NCI-H774 (cell line): Measurements from ENCODE around the gene AGAP1.
A peak's percentile ranks its signal among the peaks of the same experiment; 100 is the strongest.
"Not testable (repeated sequence)": the region's sequence is repeated elsewhere in the genome, so short reads cannot be mapped to it uniquely, and the experiment has no call there.

Source experiments
- DNase-seq: peaks from one replicate; lab custom pipeline; 2025; lab: John Stamatoyannopoulos, UW

The AGAP1 gene

DNA sequence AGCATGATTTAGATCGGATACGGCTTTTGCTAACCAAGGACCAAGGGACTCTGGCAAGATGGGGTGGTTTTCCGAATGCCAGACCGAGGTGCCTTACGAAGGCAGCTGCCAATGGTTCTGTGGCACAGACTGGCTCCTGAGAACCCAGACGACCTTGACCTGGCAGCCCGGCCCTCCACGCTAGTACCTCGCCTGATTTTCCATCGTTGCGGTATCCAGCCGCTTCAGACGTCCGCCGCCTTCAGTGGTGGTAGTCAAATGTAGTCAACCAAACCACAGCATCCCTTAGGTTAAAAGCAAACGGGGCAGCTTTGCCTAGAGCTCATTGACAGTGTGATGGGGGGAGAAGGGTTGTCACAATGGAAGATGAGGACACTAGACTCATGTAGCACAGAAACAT, 631.7 kb downstream of the AGAP1 start:
- no peak for DNase-seq

DNA sequence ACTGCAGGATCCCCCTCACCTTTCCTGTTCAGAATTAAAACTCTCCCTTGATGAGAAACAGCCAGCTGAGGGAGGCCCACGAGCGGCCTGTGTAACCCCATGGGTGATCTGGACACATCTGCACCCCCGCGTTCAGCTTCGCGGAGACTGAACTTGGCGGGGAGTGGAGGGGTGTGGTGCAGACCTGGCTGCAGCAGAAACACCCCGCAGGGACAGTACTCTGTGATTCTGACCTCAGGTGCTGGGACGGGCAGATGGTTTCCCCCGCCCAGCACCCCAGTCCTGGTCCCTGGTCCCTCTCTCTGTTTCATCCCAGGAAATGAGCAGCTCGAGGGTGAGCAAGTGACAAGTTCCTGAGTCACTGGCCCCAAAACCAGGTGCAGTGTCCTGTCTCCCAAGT, 633.2 kb downstream of the AGAP1 start:
- DNase-seq, result no peak

DNA sequence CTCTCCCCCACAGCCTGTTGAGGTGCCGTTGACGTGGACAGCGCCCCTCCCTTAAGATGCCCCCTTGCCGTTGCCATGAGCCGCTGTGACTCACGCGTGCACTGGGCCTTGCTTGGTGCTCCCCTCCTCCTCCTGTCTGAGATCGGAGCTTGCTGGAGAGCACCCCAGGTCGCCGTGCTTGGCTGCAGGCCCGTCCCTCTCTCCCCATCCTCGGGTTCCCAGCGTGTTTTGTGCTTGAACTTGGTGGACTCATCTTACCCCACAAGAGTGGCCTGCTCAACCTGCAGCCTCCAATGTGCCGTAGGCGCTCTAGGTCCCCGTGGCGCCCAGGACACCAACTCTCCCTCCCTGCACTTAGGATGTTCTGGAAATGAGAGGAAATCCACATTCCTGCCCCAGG, 634.5 kb downstream of the AGAP1 start:
- DNase-seq, result no peak

DNA sequence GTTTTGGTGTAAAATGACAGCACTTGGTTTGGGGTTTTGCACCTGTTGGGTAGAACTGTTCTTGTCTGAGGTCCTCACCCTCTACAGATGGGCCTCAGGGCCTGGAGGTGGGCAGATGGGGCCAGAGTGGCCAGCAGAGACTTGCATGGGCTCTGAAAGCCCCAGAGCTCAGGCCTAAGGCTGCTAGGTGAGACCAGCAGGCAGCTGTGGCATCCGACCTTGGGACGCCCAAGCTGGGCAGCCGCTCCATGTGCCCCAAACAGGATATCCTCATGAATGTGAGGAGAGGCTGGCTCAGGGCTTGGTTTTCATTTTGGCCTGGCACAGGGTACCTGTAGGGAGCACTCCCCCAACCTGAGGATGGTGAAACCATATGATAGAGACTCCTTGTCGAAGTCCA, 636.1 kb downstream of the AGAP1 start:
- no peak for DNase-seq

DNA sequence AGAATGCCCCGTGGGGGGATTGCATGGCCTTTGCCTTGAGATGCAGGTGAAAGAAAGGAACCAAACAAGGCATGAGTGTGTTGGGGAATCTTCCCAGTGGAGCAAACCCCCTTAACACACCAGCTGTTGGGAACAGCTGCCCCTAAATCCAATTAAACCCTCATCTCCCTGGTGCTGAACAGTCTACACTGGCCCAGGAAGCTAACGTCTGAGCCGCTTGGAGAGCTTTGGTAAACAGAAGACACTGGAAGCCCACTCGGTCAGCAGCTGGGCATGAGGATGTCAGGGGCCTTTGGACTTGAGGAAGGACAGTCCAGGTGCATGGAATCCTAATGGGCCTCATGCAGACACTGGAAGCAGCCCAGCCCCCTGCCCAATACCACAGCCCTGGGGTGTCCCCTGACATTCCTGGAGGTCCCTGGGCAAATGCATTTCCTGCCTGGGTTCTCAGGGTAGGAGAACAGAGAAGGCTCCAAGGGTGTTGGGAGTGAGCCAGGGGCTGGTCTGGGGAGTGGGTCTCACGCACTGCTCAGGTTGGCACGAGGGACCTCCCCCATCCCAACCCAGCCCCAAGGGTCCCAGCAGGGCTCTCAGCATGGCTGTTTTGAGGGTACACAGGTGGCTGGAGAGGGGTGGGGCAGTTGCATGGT, 636.6 kb downstream of the AGAP1 start:
- no peak for DNase-seq

DNA sequence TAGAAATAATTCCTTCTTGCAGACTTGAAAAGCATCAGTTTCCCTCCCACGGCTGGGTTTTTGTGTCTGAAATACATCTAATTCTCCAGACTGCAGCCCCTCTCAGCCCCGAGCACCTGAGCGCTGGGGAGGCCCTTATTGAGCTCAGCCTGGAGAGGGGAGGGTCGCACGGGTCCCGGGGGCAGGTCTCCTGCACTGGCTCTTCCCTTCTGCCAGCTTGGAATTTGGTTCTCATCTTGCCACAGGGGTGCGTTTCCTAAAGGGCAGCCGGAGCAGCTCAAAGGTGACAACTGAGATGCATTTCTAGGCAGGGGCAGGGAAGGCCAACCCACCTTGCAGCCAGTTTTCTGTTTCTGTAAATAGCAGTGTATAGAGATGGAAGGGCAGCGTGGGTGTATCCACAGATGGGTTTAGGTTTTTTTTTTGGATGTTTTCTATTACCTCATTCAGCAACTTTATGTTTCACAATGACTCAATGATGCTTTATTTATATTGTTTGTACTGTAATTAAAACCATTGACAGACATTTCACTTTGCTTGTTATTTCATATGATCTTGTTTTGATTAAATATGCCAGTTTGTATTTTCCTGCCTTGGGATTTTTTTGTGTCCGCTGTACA, 637.3 kb downstream of the AGAP1 start:
- no peak for DNase-seq

DNA sequence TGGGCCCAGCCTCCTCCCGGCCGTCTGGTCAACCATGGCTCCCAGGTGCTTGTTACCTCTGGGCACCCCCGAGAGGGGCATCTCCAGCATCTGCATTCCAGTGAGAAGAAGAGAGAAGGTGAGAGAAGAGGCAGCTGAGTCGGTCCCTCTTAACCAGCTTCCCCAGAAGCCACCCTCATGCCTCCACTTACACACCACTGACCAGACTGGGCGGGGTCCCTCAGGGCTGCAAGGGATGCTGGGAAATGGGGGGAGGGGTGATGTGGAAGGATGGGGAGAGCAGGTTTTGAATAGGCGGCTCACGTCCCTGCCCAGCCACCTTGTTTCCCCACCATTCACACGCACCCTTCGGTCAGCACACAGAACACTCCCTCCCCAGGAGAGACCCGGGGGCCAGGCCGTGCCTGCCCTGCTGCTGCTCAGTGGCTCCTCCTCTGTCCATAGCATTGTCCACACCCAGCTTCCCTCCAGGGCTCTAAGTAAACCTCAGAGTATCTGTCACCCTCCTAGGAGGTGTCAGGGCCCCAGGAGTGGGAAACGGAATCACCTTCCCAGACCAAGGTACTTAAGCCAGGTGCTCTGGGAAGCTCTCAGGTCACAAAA, 639.7 kb downstream of the AGAP1 start:
- DNase-seq, result no peak

DNA sequence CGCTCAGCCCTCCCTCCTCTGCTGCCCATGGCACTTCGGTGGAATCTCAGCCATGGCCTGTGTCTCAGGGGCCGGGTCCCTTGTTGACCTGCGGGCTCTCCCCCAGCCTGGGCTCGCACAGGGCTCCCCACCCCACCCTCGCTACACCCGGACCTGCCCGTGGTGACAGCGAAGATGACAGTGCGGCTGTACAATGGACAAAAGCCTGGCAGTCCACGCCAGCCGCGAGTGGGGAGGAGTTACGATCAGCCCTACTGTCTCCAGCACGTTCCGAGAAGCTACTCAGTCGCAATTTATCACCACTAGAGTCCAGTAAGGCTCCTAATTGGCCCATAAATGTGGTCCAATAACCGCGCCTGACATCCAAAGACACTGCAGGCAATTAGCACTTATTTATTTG, 642.7 kb downstream of the AGAP1 start:
- peak; percentile 48 for DNase-seq

DNA sequence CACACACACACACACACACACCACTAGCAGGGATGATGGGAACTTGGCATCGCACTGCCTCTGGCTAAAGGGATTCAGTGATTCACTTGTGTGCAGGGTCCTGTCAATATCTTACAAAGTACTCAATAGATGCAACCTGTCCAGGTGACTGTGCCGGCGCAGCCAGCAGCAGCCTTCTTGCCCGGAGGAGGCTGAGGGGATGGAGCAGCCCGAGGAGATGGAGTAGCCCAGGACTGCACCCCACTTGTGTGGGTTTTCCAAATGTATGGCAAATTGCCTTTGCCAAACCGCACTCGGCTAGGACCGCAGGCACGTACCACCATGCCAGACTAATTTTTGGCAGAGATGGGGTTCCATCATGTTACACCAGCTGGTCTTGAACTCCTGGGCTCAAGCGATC, 643.2 kb downstream of the AGAP1 start:
- no peak for DNase-seq

DNA sequence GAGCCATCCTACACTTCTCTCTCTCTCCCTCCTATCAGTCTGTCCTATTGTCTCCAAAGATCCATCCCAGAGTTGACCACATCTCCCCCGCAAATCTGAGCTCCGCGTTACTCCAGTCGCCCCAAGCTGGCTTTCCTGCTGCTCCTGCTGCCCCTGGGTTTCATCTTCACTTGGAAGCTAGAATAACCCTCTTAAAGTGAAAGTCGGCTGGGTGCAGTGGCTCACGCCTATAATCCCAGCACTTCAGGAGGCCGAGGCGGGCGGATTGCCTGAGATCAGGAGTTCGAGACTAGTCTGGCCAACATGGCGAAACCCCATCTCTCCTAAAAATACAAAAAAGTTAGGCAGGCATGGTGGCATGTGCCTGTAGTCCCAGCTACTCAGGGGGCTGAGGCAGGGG, 647.8 kb downstream of the AGAP1 start:
- not testable (repeated sequence) for DNase-seq

DNA sequence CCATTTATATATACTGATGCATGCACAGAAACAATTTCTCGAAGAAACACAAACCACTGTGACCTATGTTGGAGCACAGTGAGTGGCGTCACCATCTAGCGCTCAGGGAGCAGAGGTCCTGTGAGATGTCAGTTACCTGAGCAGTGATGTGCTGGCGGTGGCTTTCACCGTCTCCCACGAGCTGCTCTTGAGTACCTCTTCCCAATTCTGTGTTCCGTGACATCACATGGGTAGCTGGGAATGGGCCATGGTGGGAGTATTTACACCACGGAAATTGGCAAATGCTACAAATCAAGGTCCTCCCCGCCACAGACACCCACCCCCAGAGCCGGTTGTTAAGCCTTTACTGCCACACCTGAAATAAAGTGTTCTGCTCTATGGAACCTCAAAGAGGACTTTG, 650.0 kb downstream of the AGAP1 start:
- DNase-seq, result no peak

DNA sequence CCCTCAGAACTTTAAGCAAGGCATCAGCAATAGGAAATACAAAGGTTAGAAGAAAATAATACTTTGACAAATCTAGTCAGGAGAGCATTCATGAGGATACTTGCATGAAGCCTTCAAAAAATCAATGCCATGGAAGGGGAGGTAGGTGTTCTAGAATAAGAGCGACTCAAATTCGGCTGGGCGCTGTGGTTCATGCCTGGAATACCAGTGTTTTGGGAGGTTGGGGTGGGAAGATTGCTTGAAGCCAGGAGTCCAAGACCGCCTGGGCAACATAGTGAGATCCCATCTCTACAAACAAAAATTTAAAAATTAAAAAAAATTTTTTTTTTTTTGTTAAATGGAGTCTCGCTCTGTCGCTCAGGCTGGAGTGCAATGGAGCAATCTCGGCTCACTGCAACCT, 652.6 kb downstream of the AGAP1 start:
- DNase-seq, result no peak

DNA sequence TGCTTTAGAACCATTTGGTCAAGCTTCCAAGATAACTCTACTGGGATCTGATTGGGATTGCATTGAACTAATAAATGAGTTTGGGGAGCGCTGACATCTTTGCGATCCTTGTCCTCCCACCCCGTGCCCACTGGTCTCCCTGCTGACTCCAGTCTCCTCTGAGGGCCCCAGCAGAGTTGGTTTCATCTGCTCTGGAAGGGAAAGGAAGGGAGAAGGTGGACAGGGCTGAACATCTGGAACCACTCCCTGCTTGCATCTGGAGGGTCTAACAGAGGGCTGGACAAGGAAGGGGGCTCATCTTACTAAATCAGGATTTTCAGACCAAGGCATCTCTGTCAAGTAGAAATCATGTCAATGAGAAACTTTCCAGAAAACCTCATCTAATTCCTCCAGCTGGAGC, 661.6 kb downstream of the AGAP1 start:
- DNase-seq, result no peak

DNA sequence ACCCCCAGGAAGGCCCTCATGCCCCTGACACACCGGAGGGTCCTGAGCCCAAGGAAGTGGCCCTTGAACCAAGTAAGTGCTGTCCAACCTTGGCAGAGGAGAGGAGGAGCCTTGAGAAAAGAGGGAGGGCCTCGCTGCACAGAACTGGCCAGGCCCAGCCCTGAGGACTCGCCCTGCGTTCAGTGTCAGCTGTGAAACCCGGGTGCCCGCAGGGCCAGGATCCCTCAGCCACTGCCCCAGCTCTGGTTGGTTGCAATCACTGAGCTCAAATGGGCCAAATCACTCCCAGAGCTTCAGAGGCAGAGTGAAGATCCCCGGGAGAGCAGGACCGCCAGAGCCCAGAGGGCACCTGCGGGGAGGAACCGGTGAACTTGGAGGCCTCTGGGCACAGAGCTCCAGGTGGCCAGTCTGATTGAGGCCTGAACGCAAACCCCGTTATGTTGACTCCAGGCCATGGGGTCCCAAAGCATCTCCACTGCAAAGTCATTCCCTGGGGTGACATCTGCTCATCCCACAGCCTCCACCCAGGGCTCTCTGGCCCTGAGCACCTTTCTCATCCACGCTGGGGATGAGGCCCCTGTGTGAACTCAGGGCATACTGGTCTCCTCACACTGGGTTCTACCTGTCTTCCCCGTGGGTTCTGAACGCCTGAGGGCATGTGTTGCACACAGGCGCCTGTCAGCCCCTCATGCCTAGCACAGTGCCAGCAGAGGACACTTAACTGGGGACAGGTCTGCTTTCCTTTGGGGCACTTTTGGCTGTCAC, 662.4 kb downstream of the AGAP1 start:
- DNase-seq, result no peak

DNA sequence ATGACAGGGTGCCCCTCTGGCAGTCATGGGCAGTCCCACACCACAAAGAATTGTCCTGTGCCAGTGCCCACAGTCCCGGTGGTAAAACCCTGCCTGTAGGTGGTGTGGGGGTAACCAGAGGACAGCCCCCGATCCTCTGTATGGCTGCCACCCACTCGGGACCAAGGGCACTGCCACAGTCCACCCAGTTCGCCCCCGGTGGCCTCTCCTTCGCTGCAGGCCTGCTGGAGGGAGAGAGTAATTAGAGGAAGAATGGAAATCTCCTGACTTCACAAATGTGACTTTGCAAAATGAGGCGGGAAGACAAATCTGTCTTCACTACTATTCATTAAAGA, 663.0 kb downstream of the AGAP1 start:
- DNase-seq, result no peak

DNA sequence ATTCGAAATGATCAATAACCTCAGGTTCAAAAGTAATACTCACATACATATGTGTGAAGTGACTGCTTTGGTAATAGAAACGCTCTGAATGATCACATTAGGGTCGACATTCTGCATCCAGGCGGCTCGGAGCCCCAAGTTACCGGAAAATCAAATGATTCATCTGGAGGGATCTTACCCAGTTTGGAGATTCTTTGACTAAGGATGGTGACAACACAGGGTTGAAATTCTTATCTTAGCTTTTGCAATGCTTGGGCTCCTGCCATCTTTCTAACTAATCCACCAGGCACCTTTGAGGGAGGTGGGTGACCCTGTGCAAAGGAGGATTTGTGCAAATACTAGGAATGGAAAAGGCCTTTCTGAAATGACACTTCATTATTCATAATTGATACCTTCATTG, 663.5 kb downstream of the AGAP1 start:
- no peak for DNase-seq

DNA sequence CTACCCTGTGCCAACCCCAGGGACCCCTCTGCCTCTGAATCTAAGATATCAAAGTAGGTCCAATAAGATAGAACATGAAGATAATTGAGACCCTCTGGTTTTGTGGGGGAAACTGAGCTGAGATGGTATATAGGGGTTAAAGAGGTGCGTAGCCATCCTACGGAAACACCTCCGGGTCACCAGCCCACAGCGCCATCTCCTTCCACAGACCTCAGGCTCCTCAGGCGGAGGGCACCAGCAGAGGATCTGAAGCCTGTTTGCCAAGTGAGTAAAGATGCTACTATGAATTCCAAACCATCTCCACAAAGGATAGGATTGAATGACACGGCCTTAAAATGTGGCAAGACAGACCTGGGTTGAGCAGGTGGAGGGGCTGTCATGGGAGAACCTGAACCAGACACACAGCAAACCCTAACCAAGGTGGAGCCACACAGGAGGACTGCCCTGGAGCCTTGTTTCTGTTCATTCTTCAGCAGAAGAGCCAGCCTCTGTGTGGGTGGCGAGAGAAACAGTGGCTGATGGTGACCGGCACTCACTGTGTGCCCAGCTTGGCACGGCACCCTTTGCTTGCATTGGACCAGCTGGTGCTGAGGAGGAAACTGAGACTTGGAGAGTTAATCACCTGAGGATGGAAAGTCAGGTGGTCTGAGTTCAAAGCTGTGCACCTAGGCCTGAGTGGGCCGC, 664.1 kb downstream of the AGAP1 start:
- no peak for DNase-seq

DNA sequence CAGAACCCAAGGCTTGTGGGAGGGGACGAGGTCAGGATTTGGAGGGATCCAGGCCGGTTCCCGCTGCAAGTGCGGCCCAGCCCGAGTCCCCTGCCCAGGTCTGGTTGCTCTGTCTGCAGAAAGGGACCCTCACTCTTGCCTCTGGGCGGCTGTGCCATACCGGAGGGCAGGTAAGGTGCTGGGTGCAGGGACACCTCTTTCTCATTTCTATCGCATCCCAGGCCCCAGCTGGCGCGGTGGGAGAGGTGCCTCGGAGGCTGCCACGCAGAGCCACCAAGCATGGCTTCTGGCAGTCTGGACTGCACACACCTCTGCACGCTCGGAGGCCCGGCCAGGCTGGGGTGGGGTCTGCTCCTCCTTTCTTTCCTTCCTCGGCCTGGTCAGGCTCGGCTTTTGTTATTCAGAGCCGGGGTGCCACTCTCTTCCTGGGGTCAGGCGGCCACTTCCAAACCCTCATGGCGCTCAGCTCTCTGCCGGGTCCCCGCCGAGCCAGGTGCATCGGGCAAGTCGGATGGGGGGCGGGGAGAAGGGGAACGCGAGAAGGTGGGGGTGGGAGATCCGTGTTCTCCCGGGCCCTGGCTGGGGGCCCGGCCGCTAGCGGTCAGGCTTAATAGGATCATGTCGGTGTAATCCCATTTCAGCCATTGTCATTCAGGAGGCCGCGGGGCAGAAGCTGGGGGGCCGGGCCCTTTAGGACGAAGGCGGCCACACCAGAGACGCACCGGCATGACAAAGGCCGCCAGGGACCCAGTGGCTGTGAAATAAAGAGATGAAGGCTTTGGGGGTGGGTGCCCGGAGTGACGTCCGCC, 665.3 kb downstream of the AGAP1 start:
- no peak for DNase-seq

DNA sequence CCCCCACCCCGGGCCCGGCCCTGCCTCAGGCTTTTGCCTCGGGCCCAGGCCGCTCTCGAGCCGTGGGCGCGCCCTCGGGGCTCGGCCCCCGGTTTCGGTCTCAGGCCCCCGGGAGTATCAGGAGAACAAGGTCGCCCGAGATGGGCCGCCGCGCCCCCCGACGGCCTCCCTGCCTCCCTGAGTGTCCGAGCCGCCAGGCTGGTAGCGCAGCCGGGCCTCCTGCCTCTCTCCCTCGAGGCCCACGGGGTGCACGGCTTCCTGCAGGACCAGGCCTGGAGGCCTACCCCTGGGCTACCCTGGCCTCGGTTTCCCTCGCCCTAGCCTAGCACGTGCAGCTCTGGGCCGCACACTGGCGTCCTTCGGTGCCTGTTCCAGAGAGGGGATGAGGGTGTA, 665.9 kb downstream of the AGAP1 start:
- DNase-seq, result no peak

DNA sequence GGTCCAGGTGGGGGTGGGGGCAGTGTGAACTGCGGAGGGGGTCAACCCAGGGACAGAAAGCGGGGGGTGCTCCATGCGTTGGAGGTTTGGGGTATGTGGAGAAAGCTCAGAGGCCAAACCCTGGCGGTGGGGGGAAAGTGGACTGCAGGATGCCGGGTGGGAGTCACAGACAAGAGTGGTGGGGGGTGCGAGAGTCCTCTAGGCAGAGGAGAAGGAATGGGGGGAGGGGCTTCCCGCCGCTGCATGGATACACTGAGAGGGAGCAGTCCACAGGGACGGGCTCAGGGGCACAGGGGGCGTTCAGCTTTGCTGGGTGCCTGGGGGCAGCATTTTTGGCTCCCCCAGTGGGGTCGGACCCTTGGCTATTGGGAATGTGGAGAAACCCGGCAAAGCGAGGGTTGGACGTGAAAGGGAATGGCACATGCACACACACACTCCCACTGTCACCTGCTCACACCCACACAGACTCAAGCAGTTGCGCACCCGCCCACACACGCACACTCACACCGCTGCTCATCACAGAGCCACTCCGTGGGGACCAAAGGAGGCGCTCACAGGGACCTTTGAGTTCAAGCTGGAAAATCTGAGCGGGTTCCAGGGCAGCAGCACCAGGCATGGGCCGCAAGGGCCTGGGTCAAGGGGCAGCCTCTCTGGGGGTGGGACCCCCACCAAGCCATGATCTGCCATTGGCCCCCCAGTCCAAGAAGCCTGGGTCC, 666.7 kb downstream of the AGAP1 start:
- no peak for DNase-seq

DNA sequence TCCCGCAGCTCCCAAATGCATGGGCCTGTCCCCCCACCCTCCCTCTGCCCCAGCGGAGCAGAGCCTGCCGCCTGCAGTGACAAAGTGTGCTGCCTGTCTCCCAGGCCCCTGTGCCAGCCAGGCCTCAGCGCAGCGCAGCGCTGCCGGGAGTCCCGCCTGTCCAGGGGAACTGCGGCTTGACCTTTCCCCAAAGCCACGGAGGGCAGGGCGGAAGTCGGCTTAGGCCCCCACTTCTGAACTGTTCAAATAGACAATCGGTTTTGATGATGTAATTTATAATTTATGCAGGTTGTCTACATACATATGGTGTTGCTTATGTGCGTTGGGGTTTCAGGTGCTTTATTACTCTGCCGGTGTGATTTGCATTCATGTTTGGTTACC, 667.2 kb downstream of the AGAP1 start:
- DNase-seq, result no peak
